GM15510 (cell line): ENCODE measurements around the gene TPI1.

Experiments used
- POLR2A ChIP-seq: IDR thresholded peaks from 3 replicates; pipeline ENCODE4 v1.6.1; 2011; ENCODE audit warnings: borderline replicate concordance; ENCODE audit not compliant: insufficient read length; ENCODE audit errors: extremely low read depth

Gene TPI1

GRCh38 chr12:6825398-6826124, 41.8 kb upstream of the TPI1 start:
- TF ChIP-seq POLR2A = no peak

- TF ChIP-seq POLR2A = no peak
Observed at GRCh38 chr12:6826125-6826733, 41.1 kb upstream of the TPI1 start.

GRCh38 chr12:6826734-6827436, 40.4 kb upstream of the TPI1 start:
- no peak for TF ChIP-seq POLR2A

GRCh38 chr12:6827437-6827911, 39.9 kb upstream of the TPI1 start:
- no peak for TF ChIP-seq POLR2A

GRCh38 chr12:6827982-6828780, 39.1 kb upstream of the TPI1 start, which contains the start of gene P3H3:
Gene P3H3, plus strand, starts transcription at chr12:6828407. Its CDS starts 34 bp downstream, at chr12:6828441.
- TF ChIP-seq POLR2A = no peak

- no peak for TF ChIP-seq POLR2A
Observed at GRCh38 chr12:6828781-6829535, 38.4 kb upstream of the TPI1 start.

- TF ChIP-seq POLR2A = no peak
Observed at GRCh38 chr12:6829536-6830220, 37.7 kb upstream of the TPI1 start.

- no peak for TF ChIP-seq POLR2A
Observed at GRCh38 chr12:6830286-6830890, 36.9 kb upstream of the TPI1 start.

- no peak for TF ChIP-seq POLR2A
Observed at GRCh38 chr12:6830999-6831398, 36.3 kb upstream of the TPI1 start.

GRCh38 chr12:6831450-6831995, 35.8 kb upstream of the TPI1 start:
- TF ChIP-seq POLR2A = no peak

GRCh38 chr12:6832125-6832524, 35.2 kb upstream of the TPI1 start:
- TF ChIP-seq POLR2A = no peak

GRCh38 chr12:6833189-6833890, 34.0 kb upstream of the TPI1 start:
- TF ChIP-seq POLR2A = no peak
